ENCODE data around the gene CTNND2.

CTNND2 gene

GRCh38 chr5:11590475-11590874 lies 313.8 kb downstream of the CTNND2 start:
- DNase-seq, result no peak

DNA sequence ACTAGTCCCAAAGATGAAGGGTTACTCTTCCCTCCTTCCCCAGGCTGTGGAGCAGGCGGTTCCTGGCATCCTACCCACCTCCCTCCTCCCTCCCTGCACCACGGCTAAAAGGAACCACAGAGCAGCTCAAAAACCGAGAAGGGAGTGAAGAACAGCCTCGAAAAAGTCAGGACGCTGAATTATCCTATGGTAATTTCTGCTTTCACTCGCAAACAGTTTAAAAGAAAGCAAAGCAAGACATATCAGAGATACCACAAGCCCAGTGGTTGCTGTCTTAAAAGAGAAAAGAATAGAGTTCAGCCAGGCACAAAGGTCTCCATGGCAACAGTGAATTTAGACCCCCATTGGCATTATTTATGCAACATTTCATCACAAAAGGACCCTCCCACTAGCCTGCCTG lies 315.4 kb downstream of the CTNND2 start:
- no peak for DNase-seq

GRCh38 chr5:11584017-11584416 lies 320.2 kb downstream of the CTNND2 start:
- no peak for DNase-seq

GRCh38 chr5:11579351-11579750 lies 324.9 kb downstream of the CTNND2 start:
- DNase-seq, result no peak

DNA sequence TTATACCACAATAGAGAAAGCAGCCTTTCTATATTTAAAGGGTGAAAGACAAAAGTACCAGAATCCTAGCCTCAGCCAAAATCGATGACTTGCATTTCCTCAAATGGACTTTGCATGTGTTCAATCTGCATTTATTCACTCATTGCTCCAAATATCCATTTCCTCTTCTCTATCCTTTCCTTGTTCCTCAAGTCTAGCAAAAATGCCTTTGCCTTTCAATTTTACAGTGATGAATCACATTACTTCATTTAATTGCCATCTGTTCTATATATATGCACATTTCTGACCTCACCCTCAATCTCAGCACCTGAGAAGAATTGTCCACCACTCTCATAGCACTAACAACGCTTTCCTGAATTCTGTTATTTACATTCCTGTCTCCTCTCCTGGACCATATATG lies 329.5 kb downstream of the CTNND2 start:
- no peak for DNase-seq

DNA sequence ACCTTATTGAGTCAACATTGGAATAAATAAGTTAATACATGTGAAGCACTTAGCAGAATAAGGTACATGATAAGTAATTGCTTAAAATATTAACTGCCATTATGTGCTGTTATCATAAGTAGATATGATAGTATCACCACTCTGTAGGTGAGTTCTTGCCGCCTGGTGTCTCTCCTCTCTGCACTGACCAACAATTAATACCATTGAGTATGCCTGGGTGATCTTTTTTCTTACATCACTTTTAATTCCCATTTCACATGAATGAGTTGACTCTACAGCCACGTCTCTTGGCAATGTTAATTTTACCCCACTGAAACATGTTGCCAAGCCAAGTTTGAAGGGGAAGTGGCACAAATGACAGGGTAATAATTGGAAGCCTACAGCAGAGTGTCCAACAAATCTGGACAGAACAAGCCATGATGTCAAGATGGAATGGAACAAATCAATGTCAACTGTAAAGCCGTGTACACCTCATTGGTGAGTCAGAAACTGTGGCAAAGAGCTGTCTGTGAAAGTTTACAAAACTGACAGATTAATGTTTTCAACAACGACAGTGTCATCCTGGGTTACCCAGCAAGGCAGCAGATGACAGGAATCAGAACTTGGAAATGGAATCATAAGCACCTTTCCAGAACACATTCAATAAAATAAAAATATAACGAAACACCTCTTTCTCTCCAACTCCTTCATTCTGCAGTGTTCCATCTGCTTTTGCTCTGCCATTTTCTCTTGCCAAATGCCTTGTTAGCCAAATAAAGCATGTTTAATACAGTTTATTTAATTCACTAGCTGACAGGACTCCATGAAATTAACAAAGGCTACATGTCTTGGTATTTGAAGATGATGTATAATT lies 330.9 kb downstream of the CTNND2 start:
- DNase-seq, result no peak

DNA sequence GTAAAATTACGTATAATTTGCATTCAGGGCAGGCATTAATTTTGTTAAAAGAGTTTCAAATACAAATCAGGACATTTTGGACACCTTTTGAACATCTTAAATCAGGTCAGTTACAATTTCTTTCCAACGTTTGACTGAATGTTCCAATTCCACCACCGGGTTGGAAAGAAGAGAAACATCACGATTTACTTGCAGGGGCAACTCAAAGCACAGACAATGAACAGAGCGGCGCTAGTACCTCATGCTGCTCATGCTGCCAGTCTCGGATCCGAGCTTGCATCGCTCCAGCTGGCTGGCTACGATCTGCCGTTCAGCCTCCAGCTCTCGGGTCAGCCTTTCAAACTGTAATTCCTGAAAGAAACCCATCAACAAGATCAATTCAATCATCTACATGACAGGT lies 339.5 kb downstream of the CTNND2 start:
- no peak for DNase-seq

DNA sequence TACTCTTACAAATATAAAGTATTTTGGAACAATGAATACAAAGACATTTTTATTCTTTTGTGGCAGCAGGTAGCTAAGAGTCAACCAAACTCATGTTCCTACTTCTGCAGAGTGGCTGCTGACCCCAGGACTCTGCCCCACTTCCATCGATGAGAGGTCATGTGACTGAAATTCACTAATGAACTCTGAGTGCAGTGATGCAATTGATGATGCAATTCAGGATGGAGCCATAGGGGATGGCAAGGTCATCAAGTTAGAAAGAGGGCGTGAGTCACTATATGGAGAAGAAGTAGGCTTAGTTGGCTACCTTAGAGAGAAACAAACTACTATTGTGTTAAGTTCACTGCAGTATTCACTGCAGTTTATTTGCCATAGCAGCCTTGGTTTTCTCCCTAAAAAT lies 340.4 kb downstream of the CTNND2 start:
- DNase-seq, result no peak

DNA sequence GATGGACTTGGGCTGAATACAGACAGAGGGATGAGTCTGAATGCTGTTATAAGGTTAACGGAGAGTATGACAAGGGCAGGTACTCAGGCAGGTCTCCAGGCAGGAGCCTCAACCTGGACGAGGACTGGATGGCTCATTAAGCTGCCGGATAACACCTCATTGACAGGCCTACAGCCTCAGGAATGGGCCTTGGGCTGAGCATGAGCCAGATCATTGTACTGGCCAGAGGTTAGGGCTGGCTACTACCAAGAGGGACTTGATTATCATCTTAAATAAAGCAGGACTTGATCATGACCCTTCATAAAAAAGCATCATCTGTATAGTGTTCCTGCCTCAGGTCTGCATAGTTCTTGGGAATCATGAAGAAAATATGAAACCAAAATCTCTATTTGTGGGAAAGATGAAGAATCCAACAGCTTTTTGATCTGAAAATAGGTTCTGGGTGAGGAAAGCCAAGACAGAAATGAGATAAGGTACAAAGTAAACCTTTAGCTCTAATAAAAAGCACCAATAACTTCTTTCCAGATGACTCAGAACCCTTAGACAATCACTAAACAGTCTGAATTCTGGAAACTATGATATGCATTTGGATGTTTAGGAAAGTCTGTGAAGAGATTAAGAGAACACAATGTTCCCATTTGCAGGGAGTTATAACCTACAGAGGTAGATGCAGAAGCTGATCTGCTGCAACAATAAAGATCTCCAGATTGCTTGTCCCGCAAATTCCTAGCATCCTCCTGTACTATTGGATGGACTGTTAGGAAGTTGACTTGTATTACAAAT lies 343.1 kb downstream of the CTNND2 start:
- DNase-seq, result no peak

DNA sequence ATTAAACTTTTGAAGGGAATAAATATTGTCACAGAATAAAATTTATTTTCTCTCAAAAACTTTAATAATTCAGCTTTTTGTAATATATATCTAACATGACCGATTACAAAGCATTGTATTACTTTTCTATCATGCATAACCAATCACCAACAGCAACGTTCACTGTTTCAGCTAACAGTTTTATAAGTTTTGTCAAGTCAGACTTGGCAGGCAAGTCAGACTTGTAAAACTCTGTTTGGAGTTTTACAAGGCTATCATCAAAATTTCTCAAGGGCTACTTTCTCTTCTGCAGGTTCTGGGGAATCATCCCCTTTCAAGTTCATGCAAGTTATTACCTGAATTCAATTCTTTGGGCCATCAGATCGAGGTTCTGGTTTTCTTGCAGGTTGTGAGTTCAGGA lies 347.2 kb downstream of the CTNND2 start:
- DNase-seq, result no peak

- no peak for DNase-seq
Observed at GRCh38 chr5:11555171-11555570, 349.1 kb downstream of the CTNND2 start.

- no peak for DNase-seq
Observed at GRCh38 chr5:11547730-11548129, 356.5 kb downstream of the CTNND2 start.

GRCh38 chr5:11547140-11547539 lies 357.1 kb downstream of the CTNND2 start:
- DNase-seq, result no peak

DNA sequence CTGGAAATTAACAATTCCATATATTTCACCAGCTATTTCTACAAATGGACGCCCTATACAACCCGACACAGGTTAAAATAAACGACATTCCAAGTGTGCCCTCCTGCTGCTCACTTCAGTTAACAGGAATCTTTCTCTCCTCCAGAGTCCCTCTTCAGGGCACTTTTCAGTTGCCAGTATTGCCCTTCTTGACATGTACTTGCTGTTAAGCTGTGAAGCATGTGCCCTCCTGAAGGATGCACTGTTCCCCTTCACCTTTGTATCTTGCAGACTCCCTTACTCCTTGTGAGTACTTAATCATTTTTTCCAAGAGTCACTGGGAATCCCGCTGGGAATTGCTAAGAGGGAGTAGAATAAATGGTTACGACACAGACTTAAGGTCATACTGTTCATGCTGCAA lies 364.1 kb downstream of the CTNND2 start:
- no peak for DNase-seq

DNA sequence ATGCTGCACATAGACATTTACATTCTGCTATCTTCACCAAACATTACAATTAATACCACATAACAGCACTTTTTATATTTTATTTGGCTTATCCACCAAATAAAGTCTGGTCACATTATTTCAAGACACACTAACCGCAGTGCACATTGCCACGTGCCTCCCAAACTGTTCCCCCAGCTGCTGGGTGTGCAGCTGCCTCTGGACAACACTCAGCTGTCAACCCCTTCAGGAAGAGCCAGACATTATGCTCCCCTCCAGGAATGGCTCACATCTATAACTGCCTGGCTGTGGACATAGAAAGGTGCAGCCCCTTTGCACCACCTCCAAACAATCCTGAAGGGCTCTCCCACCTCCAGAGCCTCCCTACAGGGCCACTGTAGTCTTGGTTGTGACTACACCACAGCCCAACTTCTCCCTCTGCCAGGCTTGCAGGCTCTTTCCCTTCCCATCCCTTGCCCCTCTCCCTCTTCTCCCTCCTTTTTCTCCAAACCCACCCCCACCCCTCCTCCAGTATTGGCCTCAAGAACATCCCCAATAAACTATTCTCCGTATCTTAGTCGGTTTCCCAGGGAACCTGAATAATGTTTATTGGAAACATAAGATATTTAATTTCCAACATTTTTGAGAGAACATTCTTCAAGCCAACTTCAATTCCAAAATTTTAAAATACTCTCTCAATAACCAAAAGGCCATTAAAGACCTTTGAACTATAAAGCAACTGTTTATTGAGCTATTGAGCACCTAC lies 372.3 kb downstream of the CTNND2 start:
- no peak for DNase-seq

- DNase-seq, result no peak
Observed at GRCh38 chr5:11528720-11529119, 375.5 kb downstream of the CTNND2 start.

DNA sequence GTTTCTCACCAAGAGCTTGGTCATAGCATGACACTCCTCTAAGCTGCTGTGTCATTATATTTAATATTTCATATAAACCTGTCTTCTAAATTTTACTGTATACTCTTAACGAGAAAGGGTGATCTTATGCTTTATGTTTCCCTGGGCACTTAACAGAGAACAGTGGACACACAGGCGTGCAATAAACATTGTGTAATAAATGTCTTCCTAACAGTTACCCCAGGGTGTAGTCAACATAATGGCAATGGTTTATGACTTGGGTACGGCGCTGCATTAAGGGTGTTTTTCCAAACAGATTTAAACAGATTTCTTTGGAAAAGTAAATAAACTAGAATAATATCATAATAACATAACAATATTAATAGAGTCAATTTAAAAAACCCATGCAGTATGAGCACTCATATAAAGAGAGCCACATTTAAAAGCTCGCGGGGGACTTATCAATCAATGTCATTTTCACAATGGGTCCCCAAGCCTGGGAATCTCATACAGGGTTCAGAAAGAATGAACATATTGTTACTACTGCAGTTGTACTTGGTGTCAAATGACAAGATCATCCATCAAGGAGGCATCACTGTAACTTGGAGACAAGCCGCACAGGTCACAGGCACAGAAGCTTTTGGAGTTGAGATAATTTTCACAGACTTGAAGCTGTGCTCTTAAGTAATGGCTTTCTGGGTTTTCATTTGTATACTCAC lies 376.4 kb downstream of the CTNND2 start:
- no peak for DNase-seq

- DNase-seq, result no peak
Observed at GRCh38 chr5:11525020-11525419, 379.2 kb downstream of the CTNND2 start.

DNA sequence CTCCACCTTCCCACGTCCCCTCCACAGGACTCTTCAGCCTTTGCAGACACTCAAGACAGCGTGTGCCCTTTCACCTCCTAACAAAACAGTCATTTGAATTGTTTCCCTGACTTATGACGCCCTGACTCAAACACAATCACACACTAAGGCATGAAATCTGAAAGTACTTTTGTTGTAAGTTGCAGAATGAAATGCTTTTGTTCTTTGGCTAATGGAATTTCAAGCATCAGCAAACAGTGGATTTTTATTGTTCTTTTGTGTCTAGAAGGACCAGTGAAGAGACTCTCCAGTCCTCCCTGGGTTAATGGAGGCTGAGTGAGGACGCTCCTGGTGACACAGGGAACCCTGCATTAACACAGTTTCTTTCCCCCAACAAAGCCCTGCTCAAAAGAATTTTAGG lies 380.1 kb downstream of the CTNND2 start:
- no peak for DNase-seq

GRCh38 chr5:11522796-11523195 lies 381.4 kb downstream of the CTNND2 start:
- no peak for DNase-seq

DNA sequence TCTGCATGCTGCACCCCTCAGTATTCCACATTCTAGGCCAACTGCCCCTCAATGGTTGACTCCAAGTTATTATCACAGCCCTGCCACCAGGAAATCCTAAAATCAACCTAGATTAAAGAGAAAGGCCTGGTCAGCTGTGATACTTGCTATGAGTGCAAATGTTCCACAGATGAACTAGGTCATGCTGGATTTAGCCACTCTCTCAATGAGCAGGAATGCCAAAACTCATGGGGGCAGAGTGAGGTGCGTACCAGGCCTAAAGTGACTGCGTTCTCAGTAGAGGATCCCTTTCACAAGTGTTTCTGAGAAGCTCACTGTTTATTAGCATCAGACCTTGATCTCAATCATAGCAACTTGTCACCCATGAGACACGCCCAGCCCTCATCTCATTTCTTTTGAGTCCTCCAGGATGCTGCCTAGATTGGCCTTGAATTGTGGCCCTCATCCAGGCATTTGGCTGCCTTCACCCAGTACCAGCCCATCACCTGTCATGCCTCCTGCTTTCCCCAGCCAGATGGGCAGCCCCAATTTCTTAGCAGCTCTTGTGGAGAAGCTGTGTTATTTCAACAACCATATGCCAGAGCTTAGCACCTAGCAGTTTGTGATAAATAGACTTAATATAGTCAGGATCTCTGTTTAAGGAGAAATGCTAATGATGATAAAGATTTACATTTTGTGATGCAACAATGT lies 383.9 kb downstream of the CTNND2 start:
- no peak for DNase-seq

DNA sequence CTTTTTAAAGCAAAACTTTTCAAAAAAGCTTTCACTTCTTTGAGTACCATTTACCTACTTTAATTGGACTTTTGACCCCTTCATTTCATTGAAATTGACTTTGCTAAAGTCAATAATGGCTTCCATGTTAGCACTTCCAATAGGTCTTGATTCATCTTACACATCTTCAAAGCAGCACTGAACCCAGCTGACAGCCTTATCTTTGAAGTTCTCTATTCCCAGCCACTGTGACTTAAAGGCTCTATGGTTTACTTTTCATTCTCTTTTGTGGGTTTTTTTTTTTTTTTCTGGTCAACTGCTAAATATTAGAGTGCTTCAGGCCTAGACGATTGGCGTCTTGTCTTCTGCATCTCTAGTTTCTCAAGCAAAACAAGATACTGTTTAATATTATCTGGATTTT lies 385.0 kb downstream of the CTNND2 start:
- no peak for DNase-seq
